NCI-H146 treated with DMSO at 0.1 percent for 48 hours (cell line): ENCODE data around the gene BAZ2B.
"Not testable (repeated sequence)": the region's sequence is repeated elsewhere in the genome, so short reads cannot be mapped to it uniquely, and the experiment has no call there.

Experiments
- DNase-seq: peaks from one replicate; lab custom pipeline; 2025; ENCODE audit not compliant: unreplicated experiment; lab: John Stamatoyannopoulos, UW

BAZ2B gene

GRCh38 chr2:159542101-159542500, 74.2 kb downstream of the BAZ2B start:
- DNase-seq, result no peak

GRCh38 chr2:159539701-159540100, 76.6 kb downstream of the BAZ2B start:
- no peak for DNase-seq

GRCh38 chr2:159538801-159539200, 77.5 kb downstream of the BAZ2B start:
- no peak for DNase-seq

- DNase-seq, result not testable (repeated sequence)
Observed at GRCh38 chr2:159535261-159535660, 81.1 kb downstream of the BAZ2B start.

- DNase-seq, result no peak
Observed at GRCh38 chr2:159531475-159531874, 84.9 kb downstream of the BAZ2B start.

- DNase-seq, result no peak
Observed at GRCh38 chr2:159526433-159526832, 89.9 kb downstream of the BAZ2B start.

- no peak for DNase-seq
Observed at GRCh38 chr2:159525012-159525411, 91.3 kb downstream of the BAZ2B start.

- no peak for DNase-seq
Observed at GRCh38 chr2:159521272-159521671, 95.1 kb downstream of the BAZ2B start.

GRCh38 chr2:159518321-159519005, 97.9 kb downstream of the BAZ2B start:
- no peak for DNase-seq

- DNase-seq, result peak; percentile 91
Observed at GRCh38 chr2:159516241-159516758, 100.0 kb downstream of the BAZ2B start.

GRCh38 chr2:159515441-159515840, 100.9 kb downstream of the BAZ2B start:
- no peak for DNase-seq

- DNase-seq, result no peak
Observed at GRCh38 chr2:159513745-159514144, 102.6 kb downstream of the BAZ2B start.

- DNase-seq, result no peak
Observed at GRCh38 chr2:159508140-159508539, 108.2 kb downstream of the BAZ2B start.

GRCh38 chr2:159506764-159507440, 109.4 kb downstream of the BAZ2B start:
- no peak for DNase-seq

GRCh38 chr2:159506202-159506601, 110.1 kb downstream of the BAZ2B start:
- no peak for DNase-seq

GRCh38 chr2:159505196-159505595, 111.2 kb downstream of the BAZ2B start:
- no peak for DNase-seq

- no peak for DNase-seq
Observed at GRCh38 chr2:159501743-159502142, 114.6 kb downstream of the BAZ2B start.

GRCh38 chr2:159497847-159498246, 118.5 kb downstream of the BAZ2B start:
- DNase-seq, result peak; percentile 58

- no peak for DNase-seq
Observed at GRCh38 chr2:159497256-159497655, 119.1 kb downstream of the BAZ2B start.

- no peak for DNase-seq
Observed at GRCh38 chr2:159489476-159489875, 126.9 kb downstream of the BAZ2B start.

GRCh38 chr2:159484532-159484931, 131.8 kb downstream of the BAZ2B start:
- DNase-seq, result peak; percentile 57

- no peak for DNase-seq
Observed at GRCh38 chr2:159476329-159476728, 140.0 kb downstream of the BAZ2B start.
